ENCODE measurements around the gene TP53RK.

The TP53RK gene

DNA sequence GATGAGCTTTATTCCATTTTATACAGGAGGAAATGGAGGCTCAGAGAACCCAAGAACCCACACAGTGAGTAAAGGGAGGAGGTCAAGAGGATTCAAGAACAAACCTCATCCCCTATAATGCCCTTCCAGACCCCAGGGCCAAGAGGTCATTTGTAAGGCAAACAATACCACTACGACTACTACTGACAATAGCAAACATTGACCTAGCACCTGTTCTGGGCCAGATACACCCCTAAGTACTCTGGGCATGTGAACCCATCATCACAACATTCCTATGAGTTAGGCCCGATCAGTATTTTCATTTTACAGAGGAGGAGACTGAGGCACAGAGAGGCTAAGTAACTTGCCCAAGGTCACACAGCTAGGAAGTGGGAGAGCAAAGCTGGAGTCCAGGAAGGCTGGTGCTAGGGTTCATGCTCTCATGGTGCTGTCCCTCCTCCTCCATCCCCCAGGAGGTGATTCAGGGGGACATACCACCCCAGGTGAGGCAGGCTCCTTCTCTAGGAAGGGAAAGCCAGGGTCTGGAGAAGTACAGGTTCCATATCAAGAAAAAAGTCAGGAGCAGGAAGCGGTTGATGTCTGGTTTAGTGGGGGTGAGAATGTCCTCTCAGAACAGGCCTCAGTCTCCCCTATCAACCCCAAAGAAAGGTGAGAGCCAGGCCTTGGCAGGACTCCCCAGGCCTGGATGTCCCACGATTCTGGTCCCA, 51.7 kb downstream of the TP53RK start:
- no peak for DNase-seq

DNA sequence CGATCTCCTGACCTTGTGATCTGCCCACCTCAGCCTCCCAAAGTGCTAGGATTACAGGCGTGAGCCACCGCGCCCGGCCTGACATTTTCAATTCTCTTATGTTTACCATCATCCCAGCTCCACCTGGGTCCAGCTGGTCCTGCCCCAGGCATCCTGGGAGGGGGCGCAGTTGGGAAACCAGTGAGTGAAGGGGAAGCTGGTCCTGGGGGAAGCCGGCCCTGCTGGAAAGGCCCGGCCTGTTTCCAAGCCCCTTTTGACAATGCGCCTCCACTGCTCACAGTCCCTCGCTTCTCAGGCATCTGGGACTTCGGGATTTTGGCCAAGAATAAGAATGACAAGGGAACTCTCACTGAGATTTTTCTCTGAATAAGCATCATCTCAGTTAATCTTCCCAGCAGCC, 52.2 kb downstream of the TP53RK start:
- DNase-seq = no peak

DNA sequence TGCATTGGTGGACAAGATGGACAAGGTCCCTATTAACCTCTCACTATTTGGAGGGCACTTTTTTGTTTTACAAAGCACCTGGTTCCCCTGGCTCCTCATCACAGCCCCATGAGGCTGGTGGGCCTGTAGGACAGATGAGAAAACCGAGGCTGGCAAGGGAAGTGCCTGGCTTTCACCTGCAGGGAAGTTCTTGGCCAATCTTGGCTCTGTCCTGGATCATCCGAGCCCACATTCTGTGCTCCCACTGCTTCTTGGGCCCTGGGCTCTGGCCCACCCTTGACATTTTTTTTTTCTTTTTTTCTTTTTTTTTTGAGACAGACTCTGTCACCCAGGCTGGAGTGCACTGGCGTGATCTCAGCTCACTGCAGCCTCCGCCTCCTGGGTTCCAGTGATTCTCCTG, 52.7 kb downstream of the TP53RK start:
- DNase-seq = no peak

DNA sequence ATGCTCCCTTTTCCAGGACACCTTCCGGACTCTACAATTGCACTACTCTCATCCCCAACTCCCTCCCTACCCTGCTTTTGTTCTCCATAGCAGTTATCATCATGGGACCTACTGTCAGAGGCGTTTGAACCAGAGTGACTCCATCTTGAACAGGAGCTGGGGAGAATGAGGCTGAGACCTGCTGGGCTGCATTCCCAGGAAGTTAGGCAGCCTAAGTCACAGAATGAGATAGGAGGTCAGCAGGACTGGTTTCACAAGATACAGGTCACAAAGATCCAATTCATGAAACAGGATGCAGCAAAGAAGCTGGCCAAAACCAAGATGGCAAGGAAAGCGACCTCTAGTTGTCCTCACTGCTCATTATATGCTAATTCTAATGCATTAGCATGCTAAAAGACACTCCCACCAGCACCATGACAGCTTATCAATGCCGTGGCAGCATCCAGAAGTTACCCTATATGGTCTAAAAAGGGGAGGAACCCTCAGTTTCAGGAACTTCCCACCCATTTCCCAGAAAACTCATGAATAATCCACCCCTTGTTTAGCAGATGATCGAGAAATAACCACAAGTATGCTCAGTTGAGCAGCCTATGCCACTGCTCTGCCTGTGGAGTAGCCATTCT, 53.6 kb downstream of the TP53RK start:
- DNase-seq = no peak

DNA sequence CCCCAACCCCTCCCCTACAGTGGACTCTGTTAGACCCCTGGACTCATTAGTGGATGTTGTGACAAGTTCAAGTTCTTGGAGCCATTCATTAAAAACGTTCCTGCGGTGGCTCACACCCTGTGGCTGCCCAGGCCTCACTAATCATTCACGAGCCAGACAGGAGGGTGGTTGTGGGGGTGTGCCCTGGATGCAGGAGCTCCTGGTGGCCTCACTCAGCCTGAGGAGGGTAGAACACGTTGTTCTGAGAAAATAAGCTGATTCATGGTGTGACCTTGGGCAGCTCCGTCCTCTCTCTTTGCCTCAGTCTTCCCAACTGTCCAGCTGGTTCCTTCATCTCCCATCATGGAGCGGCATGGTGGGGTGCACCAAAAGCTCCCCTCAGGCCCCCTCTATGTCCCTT, 54.7 kb downstream of the TP53RK start:
- DNase-seq = no peak

All from activated CD4-positive, alpha-beta T cell treated with anti-CD3 and anti-CD28 coated beads for 1 hour (primary cell).